Measurements from ENCODE around the gene STEAP1B.

STEAP1B gene

GRCh38 chr7:22402250-22402649, 97.7 kb downstream of the STEAP1B start:
- Histone ChIP-seq H3K79me2 (ENCODE audit: low read length) (no peaks in the 10 kb centered on the region), H3K4me1 (ENCODE audit: low read length) (peaks cover 9% of the 10 kb centered on the region), H3K27me3 (ENCODE audit: low read depth, low read length) (no peaks in the 10 kb centered on the region), H3K4me2 (ENCODE audit: low read length) (no peak overlapping the region), H3K4me3 (ENCODE audit: low read length) (no peak overlapping the region), H3K9me3 (ENCODE audit: insufficient read depth, low read length) (no peaks in the 10 kb centered on the region), H3K36me3 (replicated peaks; ENCODE audit: low read depth, low read length) (peaks cover 6% of the 10 kb centered on the region), H3K27ac (ENCODE audit: low read length) (no peak overlapping the region), H3K9ac (ENCODE audit: low read length) (no peak overlapping the region), H4K20me1 (ENCODE audit: insufficient read depth, low read length) (no peaks in the 10 kb centered on the region), H2AFZ (ENCODE audit: low read depth, low read length) (no peak overlapping the region)
- TF ChIP-seq CTCF (IDR thresholded peaks at IDR 0.05; ENCODE audit: low read depth, low read length) (no peak), EZH2phosphoT487 (IDR thresholded peaks at IDR 0.05; ENCODE audit: low read depth) (no peak)

- Histone ChIP-seq H3K36me3 (replicated peaks; ENCODE audit: low read depth, low read length) (peaks cover 6% of the 10 kb centered on the region), H3K27ac (ENCODE audit: low read length) (no peak overlapping the region), H3K27me3 (ENCODE audit: low read depth, low read length) (no peaks in the 10 kb centered on the region), H2AFZ (ENCODE audit: low read depth, low read length) (no peak overlapping the region), H3K4me2 (ENCODE audit: low read length) (peak overlapping the region; percentile 7; the same call in 1 of the 2 replicates), H3K4me3 (ENCODE audit: low read length) (no peak overlapping the region), H3K4me1 (ENCODE audit: low read length) (peaks cover 9% of the 10 kb centered on the region), H3K9ac (ENCODE audit: low read length) (no peak overlapping the region), H3K79me2 (ENCODE audit: low read length) (no peaks in the 10 kb centered on the region), H4K20me1 (ENCODE audit: insufficient read depth, low read length) (no peaks in the 10 kb centered on the region), H3K9me3 (ENCODE audit: insufficient read depth, low read length) (no peaks in the 10 kb centered on the region)
- no peak for TF ChIP-seq EZH2phosphoT487 (IDR thresholded peaks at IDR 0.05; ENCODE audit: low read depth)
- no peak for TF ChIP-seq CTCF (IDR thresholded peaks at IDR 0.05; ENCODE audit: low read depth, low read length)
Observed at GRCh38 chr7:22400936-22401553, 98.9 kb downstream of the STEAP1B start.

GRCh38 chr7:22400150-22400814, 99.7 kb downstream of the STEAP1B start:
- Histone ChIP-seq H3K27ac (ENCODE audit: low read length) (no peak overlapping the region), H3K4me1 (ENCODE audit: low read length) (peaks cover 9% of the 10 kb centered on the region), H3K9ac (ENCODE audit: low read length) (no peak overlapping the region), H3K27me3 (ENCODE audit: low read depth, low read length) (no peaks in the 10 kb centered on the region), H3K36me3 (replicated peaks; ENCODE audit: low read depth, low read length) (peaks cover 1% of the 10 kb centered on the region), H3K79me2 (ENCODE audit: low read length) (no peaks in the 10 kb centered on the region), H3K4me3 (ENCODE audit: low read length) (no peak overlapping the region), H3K9me3 (ENCODE audit: insufficient read depth, low read length) (no peaks in the 10 kb centered on the region), H2AFZ (ENCODE audit: low read depth, low read length) (no peak overlapping the region), H4K20me1 (ENCODE audit: insufficient read depth, low read length) (no peaks in the 10 kb centered on the region), H3K4me2 (ENCODE audit: low read length) (no peak overlapping the region)
- TF ChIP-seq CTCF (IDR thresholded peaks at IDR 0.05; ENCODE audit: low read depth, low read length) (no peak), EZH2phosphoT487 (IDR thresholded peaks at IDR 0.05; ENCODE audit: low read depth) (no peak)

DNA sequence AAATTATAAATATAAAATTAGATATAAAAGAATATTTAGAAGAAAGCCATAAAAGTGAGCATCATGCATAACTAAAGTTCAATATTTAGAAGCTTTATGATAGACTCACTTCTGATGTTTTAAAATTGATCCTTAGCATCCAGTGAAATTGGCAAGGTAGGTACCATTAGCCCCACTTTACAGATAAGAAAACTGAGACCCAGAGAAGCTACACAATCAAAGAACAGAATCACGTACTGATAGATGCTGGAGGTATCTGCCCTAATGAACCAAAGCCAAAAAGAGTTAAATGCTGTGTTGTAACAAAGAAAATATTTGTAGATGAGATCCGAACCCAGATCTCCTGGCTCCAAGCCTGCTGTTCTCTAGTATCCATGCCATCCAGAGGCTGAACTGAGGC, 100.4 kb downstream of the STEAP1B start:
- Histone ChIP-seq H3K36me3 (replicated peaks; ENCODE audit: low read depth, low read length) (no peaks in the 10 kb centered on the region), H4K20me1 (ENCODE audit: insufficient read depth, low read length) (no peaks in the 10 kb centered on the region), H3K4me3 (ENCODE audit: low read length) (no peak overlapping the region), H3K27me3 (ENCODE audit: low read depth, low read length) (no peaks in the 10 kb centered on the region), H3K9ac (ENCODE audit: low read length) (no peak overlapping the region), H3K79me2 (ENCODE audit: low read length) (no peaks in the 10 kb centered on the region), H3K4me1 (ENCODE audit: low read length) (peaks cover 9% of the 10 kb centered on the region), H2AFZ (ENCODE audit: low read depth, low read length) (no peak overlapping the region), H3K9me3 (ENCODE audit: insufficient read depth, low read length) (no peaks in the 10 kb centered on the region), H3K27ac (ENCODE audit: low read length) (no peak overlapping the region), H3K4me2 (ENCODE audit: low read length) (no peak overlapping the region)
- no peak for TF ChIP-seq EZH2phosphoT487 (IDR thresholded peaks at IDR 0.05; ENCODE audit: low read depth)
- TF ChIP-seq CTCF (IDR thresholded peaks at IDR 0.05; ENCODE audit: low read depth, low read length) = no peak
